ENCODE data around the gene SH3GL3. TPM values are rescaled to one million over a fixed set of nuclear protein-coding genes. Genes with fewer than 3 reads are reported as not detected.

The SH3GL3 gene
- total and polyA plus RNA-seq, 10 donors = 0.06 TPM; not detected in 9

- H3K27ac ChIP-seq = no peak overlapping the region
- DNase-seq = no peak
- TF ChIP-seq CTCF (IDR thresholded peaks at IDR 0.05 in 8 of 11, conservative IDR thresholded peaks at IDR 0.05 in 3 of 11) (no peak), POLR2AphosphoS5 (IDR thresholded peaks at IDR 0.05) (no peak), POLR2A (IDR thresholded peaks at IDR 0.05) (no peak)
- H3K27me3 ChIP-seq (replicated peaks in 1 of 7) = peaks cover 0 to 47% (median 17%) of the 10 kb centered on the region in 7 donors
- WGBS, 5 donors = 61 to 68% (median 63%) methylated on average over 10 of the region's 10 CpGs
- peaks cover 0 to 5% (median 0%) of the 10 kb centered on the region in 8 donors for H3K9me3 ChIP-seq
- H3K4me3 ChIP-seq = no peak overlapping the region
- peaks cover 0 to 10% (median 0%) of the 10 kb centered on the region in 6 donors for H3K4me1 ChIP-seq
- H3K36me3 ChIP-seq = no peaks in the 10 kb centered on the region
- intact Hi-C loops (cut with DNase I; ENCODE audit: low total_unique reads) = no loop called here
Measured at GRCh38 chr15:83658430-83659416, 211.6 kb downstream of the SH3GL3 start.

- DNase-seq = no peak
- no peak overlapping the region for H3K4me3 ChIP-seq
- H3K27ac ChIP-seq = no peak overlapping the region
- intact Hi-C loops (cut with DNase I; ENCODE audit: low total_unique reads) = no loop called here
- WGBS, 5 donors = 64 to 86% (median 73%) methylated on average over 1 of the region's 1 CpG
- TF ChIP-seq CTCF (IDR thresholded peaks at IDR 0.05 in 8 of 11, conservative IDR thresholded peaks at IDR 0.05 in 3 of 11) (no peak), POLR2AphosphoS5 (IDR thresholded peaks at IDR 0.05) (no peak), POLR2A (IDR thresholded peaks at IDR 0.05) (no peak)
- no peaks in the 10 kb centered on the region for H3K36me3 ChIP-seq
- peaks cover 0 to 40% (median 13%) of the 10 kb centered on the region in 7 donors for H3K27me3 ChIP-seq (replicated peaks in 1 of 7)
- peaks cover 0 to 5% (median 0%) of the 10 kb centered on the region in 8 donors for H3K9me3 ChIP-seq
- peaks cover 0 to 6% (median 0%) of the 10 kb centered on the region in 6 donors for H3K4me1 ChIP-seq
Measured at GRCh38 chr15:83659417-83659812, 212.3 kb downstream of the SH3GL3 start.

GRCh38 chr15:83665480-83665879 is 218.3 kb downstream of the SH3GL3 start:
- DNase-seq = no peak
- Histone ChIP-seq H3K36me3 (no peaks in the 10 kb centered on the region), H3K9me3 (peaks cover 0 to 6% (median 0%) of the 10 kb centered on the region in 8 donors), H3K4me1 (no peaks in the 10 kb centered on the region), H3K4me3 (no peak overlapping the region), H3K27me3 (replicated peaks in 1 of 7) (no peaks in the 10 kb centered on the region), H3K27ac (no peak overlapping the region)
- TF ChIP-seq POLR2A (IDR thresholded peaks at IDR 0.05) (no peak), POLR2AphosphoS5 (IDR thresholded peaks at IDR 0.05) (no peak), CTCF (IDR thresholded peaks at IDR 0.05 in 8 of 11, conservative IDR thresholded peaks at IDR 0.05 in 3 of 11) (no peak)
- WGBS, 5 donors = 66 to 80% (median 78%) methylated on average over 3 of the region's 3 CpGs
- intact Hi-C loops (cut with DNase I; ENCODE audit: low total_unique reads) = no loop called here

Other genes starting within 250 kb of the SH3GL3 start
- gene HDGFL3, start 239.5 kb upstream of the SH3GL3 start, total RNA-seq = 10 to 100 TPM; 16.8 to 35.1 (median 22.8) TPM
- gene HDGFL3, start 239.5 kb upstream of the SH3GL3 start, polyA plus RNA-seq = 1 to 10 TPM; 4.6 to 8.3 (median 5.0) TPM
- gene BNC1, start 162.7 kb upstream of the SH3GL3 start, total RNA-seq = under 1 TPM in 5 of 7 donors, not detected in 2; 0.13 to 0.41 (median 0.29) TPM
- under 1 TPM; 0.02 to 0.06 (median 0.03) TPM for gene BNC1, start 162.7 kb upstream of the SH3GL3 start, polyA plus RNA-seq
- 1 to 10 TPM in 6 of 7 donors, under 1 TPM in 1; 0.52 to 5.7 (median 3.6) TPM for gene ADAMTSL3, start 206.8 kb downstream of the SH3GL3 start, total RNA-seq
- under 1 TPM; 0.09 to 0.16 (median 0.11) TPM for gene ADAMTSL3, start 206.8 kb downstream of the SH3GL3 start, polyA plus RNA-seq